GM21737 (cell line): Measurements from ENCODE around the gene RPEL1.
"Not testable (repeated sequence)": the region's sequence is repeated elsewhere in the genome, so short reads cannot be mapped to it uniquely, and the experiment has no call there.

Experiments used
- ATAC-seq: cut with Tn5 transposase; IDR thresholded peaks from one replicate; pipeline ENCODE4 v1.9.1; 2021; ENCODE audit warnings: mild to moderate bottlenecking, moderate library complexity; ENCODE audit not compliant: unreplicated experiment

The RPEL1 gene

DNA sequence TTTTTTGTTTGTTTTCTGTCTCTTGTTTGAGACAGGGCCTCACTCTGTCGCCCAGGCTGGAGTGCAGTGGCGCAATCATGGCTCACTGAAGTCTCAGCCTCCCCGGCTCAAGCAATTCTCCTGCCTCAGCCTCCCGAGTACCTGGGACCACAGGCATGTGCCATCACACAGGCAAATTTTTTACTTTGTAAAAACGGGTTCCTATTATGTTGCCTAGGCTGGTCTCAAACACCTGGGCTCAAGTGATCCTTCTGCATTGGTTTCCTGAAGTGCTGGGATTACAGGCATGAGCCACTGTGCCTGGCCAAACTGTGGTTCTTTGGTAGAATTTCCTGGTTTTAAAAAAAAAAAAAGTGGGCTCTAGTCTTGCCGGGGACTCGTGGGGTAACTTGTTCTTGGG lies at the start of gene RPEL1:
Gene RPEL1, plus strand, starts transcription at position 301 of the 400 bp plus-strand sequence. CDS start 110 bp downstream, outside the sequence.
- ATAC-seq = not testable (repeated sequence)

DNA sequence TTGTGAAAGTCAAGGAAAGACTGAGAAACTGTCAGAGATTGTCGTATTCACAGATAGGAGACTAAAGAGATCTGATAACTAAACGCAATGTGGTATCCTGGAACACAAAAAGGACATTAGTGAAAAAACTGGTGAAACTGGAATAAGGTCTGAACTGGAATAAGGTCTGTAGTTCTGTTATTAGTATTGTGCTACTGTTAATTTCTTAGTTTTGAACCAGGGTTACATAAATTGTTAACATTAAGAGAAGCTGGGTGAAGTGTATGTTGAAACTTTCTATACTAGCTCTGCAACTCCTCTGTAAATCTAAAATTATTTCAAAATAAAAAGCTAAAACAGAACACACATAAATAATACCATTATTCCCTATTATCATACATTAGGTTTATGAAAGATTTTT lies 49.2 kb upstream of the RPEL1 start:
- no peak for ATAC-seq

DNA sequence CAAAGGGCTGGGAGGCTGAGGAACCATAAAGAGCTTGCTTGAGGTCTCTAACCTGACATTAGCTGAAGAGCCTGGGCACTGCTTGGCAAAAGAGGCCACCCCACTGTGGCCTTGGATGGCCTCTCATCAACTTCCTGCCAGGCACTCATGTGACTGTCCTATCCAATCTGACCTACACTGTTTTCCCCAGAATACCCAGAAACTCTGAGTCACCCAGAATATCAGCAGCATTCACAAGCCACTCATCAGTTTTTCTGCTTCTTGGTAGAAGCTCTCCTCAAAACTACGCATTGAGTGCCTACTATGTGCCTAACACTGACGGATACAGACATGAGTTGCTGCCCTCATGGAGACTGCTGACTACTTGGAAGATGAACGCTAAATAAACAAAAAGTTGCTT lies 48.5 kb upstream of the RPEL1 start:
- no peak for ATAC-seq

- no peak for ATAC-seq
Measured at GRCh38 chr10:103197903-103198302, 47.8 kb upstream of the RPEL1 start.

GRCh38 chr10:103198648-103199047 lies 47.0 kb upstream of the RPEL1 start:
- ATAC-seq = no peak

DNA sequence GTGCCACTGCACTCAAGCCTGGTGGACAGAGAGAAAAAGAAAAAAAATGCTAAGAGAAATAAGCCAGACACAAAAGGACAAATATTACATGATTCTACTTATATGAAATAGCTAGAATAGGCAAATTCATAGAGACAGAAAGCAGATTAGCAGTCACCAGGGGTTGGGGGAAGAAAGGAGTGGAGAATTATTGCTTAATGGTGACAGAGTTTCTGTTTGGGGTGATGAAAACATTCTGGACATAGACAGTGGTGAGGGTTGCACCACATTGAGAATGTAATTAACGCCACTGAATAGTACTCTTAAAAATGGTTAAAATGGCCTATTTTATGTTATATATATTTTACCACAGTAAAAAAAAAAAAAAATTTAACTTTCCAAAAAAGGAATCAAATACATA lies 46.2 kb upstream of the RPEL1 start:
- ATAC-seq = no peak

GRCh38 chr10:103202319-103202718 lies 43.4 kb upstream of the RPEL1 start:
- ATAC-seq = no peak

- ATAC-seq = no peak
Measured at GRCh38 chr10:103203466-103203865, 42.2 kb upstream of the RPEL1 start.

GRCh38 chr10:103204353-103205255 lies 41.1 kb upstream of the RPEL1 start:
- ATAC-seq = no peak

GRCh38 chr10:103205401-103205800 lies 40.3 kb upstream of the RPEL1 start:
- not testable (repeated sequence) for ATAC-seq

DNA sequence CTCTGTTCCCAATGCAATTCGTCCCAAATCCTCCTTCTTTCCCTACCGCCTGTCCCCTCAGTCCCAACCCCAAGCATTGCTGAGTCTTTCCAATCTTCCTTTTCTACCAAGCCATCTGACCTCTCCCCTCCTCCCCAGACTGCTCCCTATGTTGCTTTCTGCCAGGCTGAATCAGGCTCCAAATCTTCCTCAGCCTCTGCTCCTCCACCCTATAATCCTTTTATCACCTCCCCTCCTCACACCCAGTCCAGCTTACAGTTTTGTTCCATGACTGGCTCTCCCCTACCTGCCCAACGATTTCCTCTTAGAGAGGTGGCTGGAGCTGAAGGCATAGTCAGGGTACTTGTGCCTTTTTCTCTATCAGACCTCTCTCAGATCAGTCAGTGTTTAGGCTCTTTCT lies 39.0 kb upstream of the RPEL1 start:
- ATAC-seq = not testable (repeated sequence)

DNA sequence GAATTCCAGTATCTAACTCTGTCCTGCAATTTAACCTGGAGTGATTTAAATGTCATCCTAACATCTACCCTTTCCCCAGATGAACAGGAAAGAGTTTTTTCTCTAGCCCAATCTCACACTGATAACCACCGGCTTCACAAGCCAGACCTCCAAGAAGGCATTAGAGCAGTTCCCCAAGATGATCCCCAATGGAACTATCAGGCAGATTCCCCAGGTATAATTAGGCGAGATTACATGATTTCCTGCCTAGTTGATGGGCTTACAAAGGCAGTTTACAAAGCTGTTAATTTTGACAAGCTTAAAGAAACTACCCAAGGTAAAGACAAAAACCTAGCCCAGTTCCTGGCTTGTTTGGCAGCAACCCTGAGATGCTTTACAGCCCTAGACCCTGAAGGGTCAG lies 38.5 kb upstream of the RPEL1 start:
- no peak for ATAC-seq

DNA sequence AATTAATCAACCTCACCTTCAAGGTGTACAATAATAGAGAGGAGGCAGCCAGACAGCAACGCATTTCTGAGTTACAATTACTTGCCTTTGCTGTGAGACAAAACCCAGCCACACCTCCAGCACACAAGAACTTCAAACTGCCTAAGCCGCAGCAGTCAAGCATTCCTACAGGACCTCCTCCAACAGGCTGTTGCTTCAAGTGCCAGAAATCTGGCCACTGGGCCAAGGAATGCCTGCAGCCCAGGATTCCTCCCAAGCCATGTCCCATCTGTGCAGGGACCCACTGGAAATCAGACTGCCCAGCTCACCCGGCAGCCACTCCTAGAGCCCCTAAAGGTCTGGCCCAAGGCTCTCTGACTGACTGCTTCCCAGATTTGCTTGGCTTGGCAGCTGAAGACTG lies 38.0 kb upstream of the RPEL1 start:
- ATAC-seq = not testable (repeated sequence)

- not testable (repeated sequence) for ATAC-seq
Measured at GRCh38 chr10:103210262-103210661, 35.4 kb upstream of the RPEL1 start.

DNA sequence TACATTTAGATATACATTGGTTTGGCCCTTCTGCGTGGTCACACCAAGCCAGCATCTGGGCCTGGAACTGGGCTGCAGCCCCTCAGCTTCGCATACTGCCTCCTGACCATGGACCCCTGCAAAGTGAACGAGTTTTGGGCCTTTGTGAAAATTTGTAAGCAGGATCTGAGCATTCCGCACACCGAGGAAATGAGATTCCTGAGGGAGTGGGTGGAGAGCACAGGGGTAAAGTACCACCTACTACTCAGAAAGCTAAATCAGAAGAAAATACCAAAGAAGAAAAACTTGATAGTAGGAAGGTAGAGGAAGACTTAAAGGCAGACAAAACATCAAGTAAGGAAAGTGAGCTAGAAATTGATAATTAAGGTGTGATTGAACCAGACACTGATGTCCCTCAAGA lies 30.1 kb upstream of the RPEL1 start:
- no peak for ATAC-seq

DNA sequence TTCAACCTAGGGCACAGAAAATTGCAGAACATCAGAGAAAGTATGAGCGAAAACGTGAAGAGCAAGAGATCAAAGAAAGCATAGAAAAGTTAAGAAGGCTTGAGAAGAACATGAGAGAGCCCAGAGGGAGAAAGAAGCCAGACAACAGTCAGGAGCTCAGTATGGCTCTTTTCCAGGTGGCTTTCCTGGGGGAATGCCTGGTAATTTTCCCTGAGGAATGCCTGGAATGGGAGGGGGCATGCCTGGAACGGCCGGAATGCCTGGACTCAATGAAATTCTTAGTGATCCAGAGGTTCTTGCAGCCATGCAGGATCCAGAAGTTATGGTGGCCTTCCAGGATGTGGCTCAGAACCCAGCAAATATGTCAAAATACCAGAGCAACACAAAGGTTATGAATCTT lies 29.3 kb upstream of the RPEL1 start:
- not testable (repeated sequence) for ATAC-seq

DNA sequence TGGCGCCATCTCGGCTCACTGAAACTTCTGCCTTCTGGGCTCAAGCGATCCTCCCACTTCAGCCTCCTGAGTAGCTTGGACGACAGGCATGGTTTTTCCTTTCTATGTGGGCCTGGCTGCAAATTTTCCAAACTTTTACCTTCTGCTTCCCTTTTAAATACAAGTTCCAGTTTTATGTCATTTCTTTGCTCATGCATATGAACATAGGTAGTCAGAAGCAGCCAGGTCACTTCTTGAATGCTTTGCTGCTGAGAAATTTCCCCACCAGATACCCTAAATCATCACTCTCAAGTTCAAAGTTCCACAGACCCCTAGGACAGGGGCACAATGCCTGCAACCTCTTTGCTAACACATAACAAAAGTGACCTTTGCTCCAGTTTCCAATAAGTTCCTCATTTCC lies 21.6 kb upstream of the RPEL1 start:
- ATAC-seq = no peak

GRCh38 chr10:103224721-103225120 lies 21.0 kb upstream of the RPEL1 start:
- not testable (repeated sequence) for ATAC-seq

DNA sequence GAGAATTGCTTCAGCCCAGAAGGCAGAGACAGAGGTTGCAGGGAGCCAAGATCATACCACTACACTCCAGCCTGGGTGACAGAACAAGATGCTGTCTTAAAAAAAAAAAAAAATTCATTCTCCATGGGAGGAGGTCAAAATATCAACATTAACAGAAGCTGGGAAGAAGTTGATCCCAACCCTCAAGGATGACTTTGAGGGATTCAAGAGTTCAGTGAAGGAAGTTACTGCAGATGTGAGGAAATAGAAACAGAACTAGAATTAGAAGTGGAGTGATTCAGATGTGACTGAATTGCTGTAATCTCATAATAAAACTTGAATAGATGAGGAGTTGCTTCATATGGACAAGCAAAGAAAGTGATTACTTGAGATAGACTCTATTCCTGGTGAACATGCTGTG lies 19.7 kb upstream of the RPEL1 start:
- ATAC-seq = no peak

GRCh38 chr10:103227416-103227815 lies 18.3 kb upstream of the RPEL1 start:
- no peak for ATAC-seq

- no peak for ATAC-seq
Measured at GRCh38 chr10:103231047-103231551, 14.6 kb upstream of the RPEL1 start.

DNA sequence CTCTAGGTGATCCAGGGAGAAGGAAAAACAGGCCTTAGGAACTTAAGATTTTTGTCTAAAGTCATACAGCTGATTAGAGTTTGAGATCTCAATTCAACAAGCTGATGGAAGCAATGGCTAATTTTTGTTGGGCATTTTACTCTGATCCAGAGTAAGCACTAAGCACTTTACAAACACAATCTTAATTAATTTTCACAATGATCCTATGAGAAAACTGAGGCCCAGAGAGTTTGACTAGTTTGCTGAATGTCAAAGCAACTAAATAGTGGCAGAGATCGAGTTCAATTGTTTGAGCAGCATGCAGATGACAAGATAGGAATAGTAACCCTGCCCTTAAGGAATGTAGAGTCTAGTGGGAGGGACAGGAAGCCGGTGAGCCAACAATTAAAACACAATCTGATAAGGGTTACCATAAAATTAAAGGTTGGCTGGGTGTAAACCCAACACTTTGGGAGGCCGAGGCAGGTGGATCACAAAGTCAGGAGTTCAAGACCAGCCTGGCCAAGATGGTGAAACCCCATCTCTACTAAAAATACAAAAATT lies 13.5 kb upstream of the RPEL1 start:
- no peak for ATAC-seq
